HG02763 (cell line): Measurements from ENCODE around the gene RTRAF.
A peak's percentile ranks its signal among the peaks of the same experiment; 100 is the strongest.

ENCODE experiments used
- ATAC-seq: cut with Tn5 transposase; IDR thresholded peaks from one replicate; pipeline ENCODE4 v1.9.1; 2021; ENCODE audit warnings: mild to moderate bottlenecking, moderate library complexity; ENCODE audit not compliant: unreplicated experiment

RTRAF gene

GRCh38 chr14:51989293-51990234, at the start of gene RTRAF:
RTRAF (plus strand) TSS chr14:51989546; CDS start chr14:51989640, 94 bp downstream.
- peak; percentile 97 for ATAC-seq

GRCh38 chr14:51939755-51940301, 49.5 kb upstream of the RTRAF start:
- no peak for ATAC-seq

DNA sequence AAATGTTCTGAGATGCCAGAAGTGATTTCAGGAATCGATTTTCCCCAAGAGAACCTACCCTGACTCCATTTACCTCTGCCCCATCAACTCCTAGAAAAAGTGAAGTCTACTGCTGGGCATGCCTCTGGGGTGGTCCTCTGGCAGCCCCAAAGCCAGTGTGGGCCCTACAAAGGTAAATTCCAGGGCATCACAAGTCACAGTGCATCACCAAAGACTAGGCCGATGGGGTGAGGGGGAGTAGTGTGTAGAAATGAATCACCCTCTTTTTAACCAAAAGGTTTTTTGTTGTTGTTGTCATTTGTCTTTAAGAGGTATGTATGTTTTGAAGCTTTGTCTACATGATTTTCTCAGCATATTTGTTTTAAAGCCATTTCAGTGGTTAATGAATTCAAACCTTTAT, 46.4 kb upstream of the RTRAF start:
- ATAC-seq = no peak

- ATAC-seq = no peak
These were observed 39.3 kb upstream of the RTRAF start for GRCh38 chr14:51950007-51950406.

GRCh38 chr14:51951656-51952055, 37.7 kb upstream of the RTRAF start:
- no peak for ATAC-seq

GRCh38 chr14:51954031-51954430, 35.3 kb upstream of the RTRAF start:
- ATAC-seq = no peak

DNA sequence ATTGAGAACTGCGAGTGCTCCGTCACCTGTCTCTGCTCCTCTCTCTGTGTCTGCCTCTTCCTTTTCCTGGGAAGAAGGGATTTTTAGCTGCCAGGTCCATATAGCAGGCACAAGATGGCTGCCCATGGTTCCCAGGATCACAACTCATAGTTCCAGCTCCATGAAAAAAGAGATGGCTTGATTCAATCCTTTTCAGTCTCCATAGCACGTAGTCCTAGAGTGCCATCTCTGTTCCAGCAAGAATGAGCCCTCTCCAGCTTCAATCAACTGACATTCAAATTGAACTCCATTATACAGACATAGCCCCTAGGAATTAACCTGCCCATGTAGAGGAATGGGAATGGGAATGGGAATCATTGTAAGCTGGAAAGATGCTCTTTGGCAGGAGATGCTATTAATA, 34.7 kb upstream of the RTRAF start:
- ATAC-seq = no peak

GRCh38 chr14:51957950-51958349, 31.4 kb upstream of the RTRAF start:
- ATAC-seq = no peak

- no peak for ATAC-seq
These were observed 29.4 kb upstream of the RTRAF start for GRCh38 chr14:51959928-51960327.

DNA sequence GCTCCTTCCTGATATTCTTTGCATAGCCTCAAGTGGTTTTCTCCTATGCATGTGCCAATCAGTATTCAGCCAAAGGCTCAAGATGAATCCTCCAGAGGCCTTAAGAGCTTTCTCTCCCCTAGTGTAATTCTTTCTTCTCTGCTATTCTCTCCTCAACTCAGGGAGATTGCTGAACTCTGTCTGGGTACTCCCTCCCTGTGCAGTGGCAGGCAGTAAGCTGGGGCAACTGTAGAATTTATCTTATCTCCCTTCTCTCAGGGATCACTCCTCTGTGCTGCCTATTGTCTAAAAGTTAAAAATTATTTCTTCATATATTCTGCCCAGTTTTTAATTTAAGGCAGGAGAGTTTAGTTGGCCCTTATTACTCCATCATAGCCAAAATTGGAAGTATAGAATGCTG, 28.5 kb upstream of the RTRAF start:
- ATAC-seq = no peak

DNA sequence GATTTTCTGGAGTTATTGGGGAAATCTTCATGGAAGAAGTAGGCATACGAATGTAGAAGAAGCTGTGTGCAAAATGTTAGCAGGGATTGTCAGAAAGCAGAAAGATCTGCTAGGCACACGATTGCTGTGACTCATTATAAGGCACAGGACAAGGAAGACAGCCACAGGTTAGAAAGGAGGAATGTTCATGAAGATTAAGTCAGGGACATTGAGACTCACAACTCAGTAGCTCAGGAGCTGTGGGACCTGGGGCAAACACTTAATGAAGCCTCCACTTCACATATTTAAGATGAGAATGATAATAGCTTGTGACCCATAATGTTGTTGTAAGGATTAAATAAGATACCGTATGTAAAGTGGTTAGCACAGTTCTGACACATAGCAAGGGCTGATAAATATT, 26.6 kb upstream of the RTRAF start:
- no peak for ATAC-seq

GRCh38 chr14:51963286-51963685, 26.1 kb upstream of the RTRAF start:
- ATAC-seq = no peak

GRCh38 chr14:51967521-51967920, 21.8 kb upstream of the RTRAF start:
- no peak for ATAC-seq

GRCh38 chr14:51969852-51970540, 19.4 kb upstream of the RTRAF start:
- no peak for ATAC-seq

- no peak for ATAC-seq
These were observed 16.8 kb upstream of the RTRAF start for GRCh38 chr14:51972566-51972965.

DNA sequence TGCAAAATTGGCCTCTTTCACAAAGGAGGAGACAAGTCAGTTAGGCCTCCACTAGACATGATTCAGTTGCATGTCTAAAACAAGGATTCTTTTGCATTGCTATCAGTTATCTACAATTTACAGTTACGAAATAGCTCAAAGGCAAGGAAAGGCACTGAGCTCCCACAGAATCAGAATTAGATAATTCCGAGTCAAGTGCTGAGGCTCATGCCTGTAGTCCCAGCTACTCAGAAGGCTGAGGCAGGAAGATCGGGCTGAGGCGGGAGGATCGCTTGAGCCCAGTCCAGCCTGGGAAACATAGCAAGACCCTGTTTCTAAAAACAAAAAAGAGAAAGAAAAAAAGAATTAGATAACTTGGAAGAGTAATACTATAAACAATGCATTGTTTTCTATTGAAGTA, 12.3 kb upstream of the RTRAF start:
- ATAC-seq = no peak

- no peak for ATAC-seq
These were observed 10.7 kb upstream of the RTRAF start for GRCh38 chr14:51978681-51979085.

DNA sequence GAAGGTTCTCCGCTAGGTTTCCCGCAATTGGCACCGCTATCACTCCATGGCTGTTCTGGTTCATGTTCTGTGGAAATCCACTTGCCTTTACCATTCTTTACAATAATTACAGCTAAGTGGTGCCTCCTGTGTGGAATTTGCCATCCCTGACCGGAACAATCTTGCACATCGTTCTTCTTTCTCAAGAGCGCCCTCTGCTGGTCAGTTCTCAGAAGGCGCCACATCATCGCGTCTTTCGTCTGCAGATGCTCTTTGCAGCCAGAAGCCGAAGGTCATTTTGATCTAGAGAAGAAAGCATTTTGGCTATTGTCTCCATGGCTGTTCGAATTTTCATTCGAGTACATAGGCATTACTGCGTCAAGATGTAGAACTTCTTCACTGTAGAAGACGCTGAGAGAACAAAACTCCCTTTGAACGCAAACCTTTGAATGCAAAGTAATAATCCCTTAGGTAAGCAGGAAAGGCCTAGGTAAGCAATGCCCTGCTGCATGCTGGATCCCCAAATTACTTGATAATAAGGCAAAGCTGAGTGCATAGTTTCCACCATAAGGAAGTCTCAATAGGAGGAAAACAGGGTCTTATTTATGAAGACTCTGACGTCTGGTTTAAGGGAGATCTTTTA, 10.1 kb upstream of the RTRAF start:
- ATAC-seq = no peak

DNA sequence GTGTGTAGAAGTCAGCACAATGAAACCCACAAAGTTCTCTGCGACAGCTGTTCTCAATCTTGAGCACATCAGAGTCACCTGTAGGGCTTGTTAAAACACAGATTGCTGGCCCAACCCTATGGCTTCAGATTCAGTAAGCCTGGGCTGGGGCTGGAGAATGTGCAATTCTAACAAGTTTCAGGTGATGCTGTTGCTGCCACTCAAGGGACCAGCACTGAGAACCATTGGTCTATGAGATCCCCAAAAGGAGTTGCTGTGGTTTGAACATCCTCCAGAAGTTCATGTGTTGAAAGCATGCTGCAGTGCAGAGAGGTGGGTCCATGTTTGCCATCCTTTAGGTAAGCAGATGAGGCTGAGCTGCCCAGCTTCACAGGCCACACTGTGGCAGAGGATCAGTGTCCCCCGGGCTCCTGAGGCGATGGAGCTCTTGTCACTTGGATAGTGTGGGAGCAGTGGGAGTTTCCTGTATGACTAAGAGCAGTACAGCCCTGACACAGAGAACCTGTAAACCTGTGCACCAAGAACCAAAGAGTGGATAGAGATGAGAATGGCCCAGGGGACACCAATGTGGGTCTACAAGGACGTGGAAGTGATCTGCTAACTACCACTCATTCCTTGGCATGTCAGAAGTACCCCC, 8.0 kb upstream of the RTRAF start:
- ATAC-seq = peak; percentile 53

DNA sequence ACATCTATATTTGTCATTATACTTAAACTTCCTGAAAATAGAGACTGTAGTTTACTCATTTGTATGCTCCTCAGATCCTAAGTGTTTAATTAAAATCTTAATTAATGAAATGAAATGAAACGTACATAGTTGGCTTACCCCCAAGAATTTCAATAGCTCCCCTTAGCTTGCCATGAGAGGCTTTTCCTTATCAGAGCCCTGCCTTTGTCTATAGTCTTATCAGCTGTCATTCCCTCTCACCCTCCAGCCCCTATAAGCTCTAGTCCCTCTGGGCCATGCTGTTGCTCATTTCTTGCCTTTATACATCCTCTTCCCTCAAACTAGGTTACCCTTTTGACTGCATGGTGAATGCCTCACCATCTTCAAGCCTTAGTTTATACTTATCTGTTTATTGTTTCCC, 1.1 kb upstream of the RTRAF start:
- ATAC-seq = no peak

DNA sequence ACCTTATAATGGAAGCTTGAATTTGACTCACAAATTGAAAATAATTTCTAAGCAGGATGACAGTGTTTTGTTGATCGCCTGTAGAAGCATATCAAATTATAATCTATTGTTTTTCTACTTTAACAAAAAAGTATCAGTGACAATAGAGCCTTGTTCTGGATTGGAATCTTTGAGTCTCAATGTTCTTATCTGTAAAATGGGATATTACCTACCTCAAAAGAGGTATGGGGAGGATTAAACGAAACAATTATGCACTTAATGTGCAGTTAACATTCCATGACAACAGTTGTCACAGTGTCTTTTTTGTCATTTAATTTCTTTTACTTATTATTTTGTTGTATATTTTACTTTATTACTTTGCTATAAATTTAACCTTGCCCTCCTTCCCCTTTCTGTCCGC, 1.1 kb downstream of the RTRAF start:
- no peak for ATAC-seq
